HepG2 (cell line): ENCODE results near the gene NEGR1. TPM values are rescaled to one million over a fixed set of nuclear protein-coding genes. Genes with fewer than 3 reads are reported as not detected.
A peak's percentile ranks its signal among the peaks of the same experiment; 100 is the strongest.

Experiments
- ATAC-seq: fragments of 200-7000 bp; cut with Tn5 transposase; 3 replicates; pipeline ENCODE4 v1.9.1; 2020; ENCODE audit warnings: mild to moderate bottlenecking, moderate library complexity
- BruUV-seq: library from RNA; stranded (reverse); fragments of 400-500 nt; replicated peaks from 2 replicates; lab custom pipeline; 2021; lab: Mats Ljungman, UMichigan
- CTCF ChIA-PET: fragments of 300-600 bp; formaldehyde crosslinking; extraction: SDS; loops from one replicate; lab custom pipeline; 2021; ENCODE audit warnings: low total read pairs, inconsistent platforms, low intra/inter-chr PET ratio; lab: Yijun Ruan, JAX
- POLR2A ChIA-PET: fragments of 350-600 bp; sonication (Branson Sonifier 250); formaldehyde crosslinking; loops from one replicate; lab custom pipeline; 2020; ENCODE audit warnings: antibody characterized with exemption, inconsistent platforms; lab: Yijun Ruan, JAX
- DNase-seq: peaks from one replicate; pipeline ENCODE4 v3.0.0-alpha.2; 2015; ENCODE audit warnings: low spot score
- FAIRE-seq: peaks from 3 replicates; lab custom pipeline; 2011; peaks lifted over from hg19 to GRCh38; lab: Jason Lieb, UNC
- H2AFZ ChIP-seq: one replicate; pipeline ENCODE4 v1.6.1; 2011; ENCODE audit warnings: low read length, inconsistent platforms
- H3K27ac ChIP-seq: fragments of 300-600 bp; 3 replicates; pipeline ENCODE4 v1.8.0; 2011; ENCODE audit warnings: mixed run types, mild to moderate bottlenecking, mixed read lengths, low read length, inconsistent platforms; ENCODE audit not compliant: insufficient read depth; ENCODE audit errors: extremely low read length
- H3K27me3 ChIP-seq, 2 experiments: fragments of 200-600 bp in 1 of 2; 2 replicates in 1 of 2; 3 replicates in 1 of 2; pipeline versions ENCODE4 v1.6.0 to v1.8.0; 2011; ENCODE audit warnings: low read length in 2 of 2, mild to moderate bottlenecking in 2 of 2, moderate library complexity in 2 of 2, inconsistent platforms in 1 of 2; ENCODE audit not compliant: insufficient read depth in 2 of 2, control insufficient read depth in 1 of 2
- H3K36me3 ChIP-seq, 2 experiments: fragments of 200-600 bp in 1 of 2; replicated peaks in 1 of 2; 2 replicates in 1 of 2; 3 replicates in 1 of 2; pipeline versions ENCODE4 v1.5.1 to v1.8.0; 2011; ENCODE audit warnings: low read length in 2 of 2, inconsistent platforms in 1 of 2; ENCODE audit not compliant: insufficient read depth in 2 of 2, control insufficient read depth in 1 of 2
- H3K4me1 ChIP-seq: 2 replicates; pipeline ENCODE4 v1.5.1; 2012; ENCODE audit warnings: low read length, inconsistent platforms; ENCODE audit not compliant: insufficient read depth
- H3K4me2 ChIP-seq: 2 replicates; pipeline ENCODE4 v1.6.0; 2011; ENCODE audit warnings: low read depth, low read length, inconsistent platforms
- H3K4me3 ChIP-seq, 3 experiments: fragments of 200-600 bp in 1 of 3; sonication (generic), shearing (Covaris generic) in 1 of 3; replicated peaks in 1 of 3; 2 replicates each; pipeline ENCODE4 v1.5.1; 2011 to 2016; ENCODE audit warnings: low read length in 3 of 3, inconsistent platforms in 2 of 3, low read depth in 2 of 3, mild to moderate bottlenecking in 2 of 3, control low read depth in 1 of 3, mixed read lengths in 1 of 3; ENCODE audit not compliant: insufficient read depth in 1 of 3
- H3K79me2 ChIP-seq: one replicate; pipeline ENCODE4 v1.6.1; 2011; ENCODE audit warnings: low read length, inconsistent platforms; ENCODE audit not compliant: insufficient read depth
- H3K9ac ChIP-seq: 2 replicates; pipeline ENCODE4 v1.6.0; 2011; ENCODE audit warnings: mild to moderate bottlenecking, low read depth, low read length, inconsistent platforms; ENCODE audit not compliant: insufficient read depth
- H3K9me3 ChIP-seq: 2 replicates; pipeline ENCODE4 v1.5.1; 2012; ENCODE audit warnings: mild to moderate bottlenecking, low read length
- H4K20me1 ChIP-seq: 2 replicates; pipeline ENCODE4 v1.6.0; 2011; ENCODE audit warnings: inconsistent platforms, mild to moderate bottlenecking, low read length, moderate library complexity; ENCODE audit not compliant: insufficient read depth
- ATRX ChIP-seq: sonication (generic); formaldehyde crosslinking; IDR thresholded peaks from 2 replicates; pipeline ENCODE4 v1.4.0; 2020; ENCODE audit warnings: missing genetic modification reagents, borderline replicate concordance
- KLF6 ChIP-seq: IDR thresholded peaks from 2 replicates; pipeline ENCODE4 v1.8.0; 2016; ENCODE audit warnings: missing biosample characterization, missing genetic modification reagents
- MAFK ChIP-seq, 2 experiments: IDR thresholded peaks in 1 of 2; conservative IDR thresholded peaks in 1 of 2; 2 replicates each; pipeline ENCODE4 v1.6.1; 2011; ENCODE audit warnings: improper control_type of control experiment in 2 of 2, low read length in 2 of 2
- MTF1 ChIP-seq: sonication (generic); formaldehyde crosslinking; IDR thresholded peaks from 2 replicates; pipeline ENCODE4 v1.5.0; 2020; ENCODE audit warnings: missing genetic modification reagents
- NFYC ChIP-seq: IDR thresholded peaks from 2 replicates; pipeline ENCODE4 v1.6.1; 2016; ENCODE audit warnings: missing genetic modification reagents, missing compliant biosample characterization
- RBFOX2 ChIP-seq: fragments of 200-400 bp; formaldehyde crosslinking; IDR thresholded peaks from 2 replicates; pipeline ENCODE4 v1.6.1; 2017; ENCODE audit warnings: low read depth, mild to moderate bottlenecking, low read length
- RORA ChIP-seq: sonication (generic); formaldehyde crosslinking; IDR thresholded peaks from 2 replicates; pipeline ENCODE4 v1.5.0; 2020; ENCODE audit warnings: mild to moderate bottlenecking, missing genetic modification reagents, moderate library complexity
- TBL1XR1 ChIP-seq: fragments of 150-350 bp; IDR thresholded peaks from 2 replicates; pipeline ENCODE4 v1.6.1; 2014; ENCODE audit warnings: borderline replicate concordance, low read length; ENCODE audit not compliant: partially characterized antibody
- ZNF224 ChIP-seq: sonication (generic); formaldehyde crosslinking; IDR thresholded peaks from 2 replicates; pipeline ENCODE4 v1.5.0; 2020; ENCODE audit warnings: mild to moderate bottlenecking, missing genetic modification reagents
- ZNF317 ChIP-seq: sonication (generic); formaldehyde crosslinking; IDR thresholded peaks from 2 replicates; pipeline ENCODE4 v1.5.0; 2020; ENCODE audit warnings: mild to moderate bottlenecking, missing genetic modification reagents
- ZNF33B ChIP-seq: sonication (generic); formaldehyde crosslinking; IDR thresholded peaks from 2 replicates; pipeline ENCODE4 v1.5.1; 2020; ENCODE audit warnings: mild to moderate bottlenecking, missing genetic modification reagents
- ZNF564 ChIP-seq: sonication (generic); formaldehyde crosslinking; IDR thresholded peaks from 2 replicates; pipeline ENCODE4 v1.8.1; 2023; ENCODE audit warnings: mild to moderate bottlenecking, missing genetic modification reagents
- ZNF615 ChIP-seq: sonication (generic); formaldehyde crosslinking; IDR thresholded peaks from 2 replicates; pipeline ENCODE4 v1.5.0; 2020; ENCODE audit warnings: mild to moderate bottlenecking, missing genetic modification reagents, borderline replicate concordance
- WGBS: methylation state at CpG from one replicate; pipeline ENCODE4 v1.1.6; 2017; ENCODE audit warnings: low lambda C conversion rate; 5-methylcytosine and 5-hydroxymethylcytosine counted together
- in situ Hi-C: cut with HindIII; loops from 2 replicates; pipeline ENCODE4 v1.10.0; 2017; ENCODE audit warnings: low pct_unique_long_range_greater_than_20kb; ENCODE audit not compliant: extremely low pct_ligation_motif_present
- intact Hi-C: fragments of 100-400 bp; cut with micrococcal nuclease; formaldehyde crosslinking; loops from one replicate; pipeline ENCODE4 v1.10.0; 2022; ENCODE audit not compliant: unreplicated experiment
- polyA plus RNA-seq, 8 experiments: library from polyadenylated mRNA; depleted of rRNA in 3 of 8; stranded (reverse) in 7 of 8; unstranded in 1 of 8; fragments of >200 nt; fragmentation: Illumina TruSeq in 4 of 8; extraction: Trizol in 4 of 8; gene quantifications; 2 replicates each; pipeline versions ENCODE4 v1.2.1 to v1.2.3, GENCODE V29; 2011 to 2016; ENCODE audit warnings: low read depth in 4 of 8, missing spikeins in 1 of 8, mixed read lengths in 1 of 8; ENCODE audit not compliant: insufficient read depth in 1 of 8
- total RNA-seq, 5 experiments: library from RNA; depleted of rRNA; stranded (reverse); fragments of >200 nt; fragmentation: Illumina TruSeq; extraction: Trizol; gene quantifications; 2 replicates each; pipeline ENCODE4 v1.2.3, GENCODE V29; 2016; ENCODE audit warnings: low read depth in 1 of 5
- TF ChIP-seq, protein P1 (sequence below): sonication (generic); formaldehyde crosslinking; IDR thresholded peaks from 2 replicates; pipeline ENCODE4 v1.8.0; 2022; ENCODE audit warnings: mild to moderate bottlenecking, missing genetic modification reagents, borderline replicate concordance
- TF ChIP-seq, protein P2 (sequence below): sonication (generic); formaldehyde crosslinking; IDR thresholded peaks from 2 replicates; pipeline ENCODE4 v1.4.0; 2020; ENCODE audit warnings: missing genetic modification reagents, borderline replicate concordance
- TF ChIP-seq, protein P3 (sequence below): sonication (generic); formaldehyde crosslinking; IDR thresholded peaks from 2 replicates; pipeline ENCODE4 v1.5.1; 2020; ENCODE audit warnings: missing genetic modification reagents, mild to moderate bottlenecking, borderline replicate concordance

Gene NEGR1
- total and polyA plus RNA-seq, 2 of the 13 experiments (the other 11 are each of a cell fraction or from before 2014, with no cell fraction given), result not detected

DNA sequence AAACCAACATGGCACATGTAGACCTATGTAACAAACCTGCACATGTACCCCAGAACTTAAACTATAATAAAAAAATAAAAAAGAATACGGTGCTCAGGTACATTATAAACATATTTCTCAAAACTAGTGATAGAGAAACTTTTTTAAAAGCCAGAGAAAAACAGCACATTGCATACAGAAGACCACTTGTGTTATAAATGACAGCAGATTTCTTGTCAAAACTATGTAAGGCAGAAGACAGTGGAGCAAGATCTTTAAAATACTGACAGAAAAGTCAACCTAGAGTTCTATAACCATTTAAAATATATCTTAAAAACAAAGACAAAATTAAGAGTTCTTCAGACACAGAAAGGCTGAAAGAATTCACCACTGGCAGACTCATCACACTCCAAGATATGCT is 144.7 kb downstream of the NEGR1 start:
- in situ Hi-C loops (no loop called here), intact Hi-C loops (no loop called here)
- Histone ChIP-seq H2AFZ (no peak overlapping the region), H3K4me1 (no peaks in the 10 kb centered on the region), H4K20me1 (no peaks in the 10 kb centered on the region), H3K27me3 (no peaks in the 10 kb centered on the region), H3K9me3 (no peaks in the 10 kb centered on the region), H3K79me2 (no peaks in the 10 kb centered on the region), H3K36me3 (no peaks in the 10 kb centered on the region), H3K4me2 (no peak overlapping the region), H3K9ac (no peak overlapping the region), H3K27ac (no peak overlapping the region), H3K4me3 (no peak overlapping the region)
- ChIA-PET POLR2A (no interaction called here), CTCF (no interaction called here)
- no peak for DNase-seq
- ATAC-seq, result no peak
- 8% methylated on average over 1 of the region's 1 CpG for WGBS
- no TSS peak for BruUV-seq
- no peak for FAIRE-seq
- no peak for TF ChIP-seq ZNF615
- TF ChIP-seq MAFK (conservative IDR thresholded peaks at IDR 0.05 in 1 of 2, IDR thresholded peaks at IDR 0.05 in 1 of 2; ENCODE audit: low read length in 2 of 2), result no peak
- peak; percentile 54; the same call in 1 of the 2 replicates for TF ChIP-seq ZNF317 (CRISPR knock-in tag)

DNA sequence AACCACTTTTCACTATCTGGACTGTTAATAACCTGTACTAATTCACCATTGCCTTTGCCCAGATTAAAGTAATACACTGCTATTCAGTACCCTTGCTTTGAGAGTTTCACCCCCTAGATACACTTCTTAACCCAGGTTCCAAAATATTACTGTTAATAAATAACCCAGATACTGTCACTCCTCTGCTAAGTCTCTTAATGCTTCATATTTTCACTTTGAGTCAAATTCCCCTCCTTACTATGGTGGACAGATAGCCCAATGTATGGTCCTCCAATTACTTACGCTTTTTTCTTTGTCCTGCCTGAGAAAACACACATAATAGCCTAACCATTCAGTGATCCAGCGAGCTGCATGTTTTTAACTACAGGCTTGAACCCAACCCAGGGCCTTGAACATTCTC is 152.5 kb downstream of the NEGR1 start:
- H3K4me3 ChIP-seq, result no peak overlapping the region
- ATAC-seq (no peak), DNase-seq (no peak), FAIRE-seq (no peak)
- H3K9ac ChIP-seq, result no peak overlapping the region
- H4K20me1 ChIP-seq, result no peaks in the 10 kb centered on the region
- H3K27ac ChIP-seq, result no peak overlapping the region
- in situ Hi-C loops, result no loop called here
- no peak overlapping the region for H3K4me2 ChIP-seq
- H3K36me3 ChIP-seq, result no peaks in the 10 kb centered on the region
- POLR2A ChIA-PET, result no interaction called here
- H3K4me1 ChIP-seq, result no peaks in the 10 kb centered on the region
- no TSS peak for BruUV-seq
- no peaks in the 10 kb centered on the region for H3K9me3 ChIP-seq
- no peaks in the 10 kb centered on the region for H3K27me3 ChIP-seq
- CTCF ChIA-PET, result no interaction called here
- H3K79me2 ChIP-seq, result no peaks in the 10 kb centered on the region
- no peak overlapping the region for H2AFZ ChIP-seq
- 0% methylated on average over 2 of the region's 2 CpGs for WGBS
- intact Hi-C loops, result no loop called here
- TF ChIP-seq KLF6 (no peak), ZNF33B (no peak), NFYC (CRISPR knock-in tag) (no peak), RBFOX2 (no peak), ZNF564 (CRISPR knock-in tag) (no peak), ATRX (CRISPR knock-in tag) (no peak), MTF1 (CRISPR knock-in tag) (no peak), RORA (CRISPR knock-in tag) (no peak), ZNF224 (CRISPR knock-in tag) (no peak), TBL1XR1 (no peak)
- TF ChIP-seq, protein P1, sequence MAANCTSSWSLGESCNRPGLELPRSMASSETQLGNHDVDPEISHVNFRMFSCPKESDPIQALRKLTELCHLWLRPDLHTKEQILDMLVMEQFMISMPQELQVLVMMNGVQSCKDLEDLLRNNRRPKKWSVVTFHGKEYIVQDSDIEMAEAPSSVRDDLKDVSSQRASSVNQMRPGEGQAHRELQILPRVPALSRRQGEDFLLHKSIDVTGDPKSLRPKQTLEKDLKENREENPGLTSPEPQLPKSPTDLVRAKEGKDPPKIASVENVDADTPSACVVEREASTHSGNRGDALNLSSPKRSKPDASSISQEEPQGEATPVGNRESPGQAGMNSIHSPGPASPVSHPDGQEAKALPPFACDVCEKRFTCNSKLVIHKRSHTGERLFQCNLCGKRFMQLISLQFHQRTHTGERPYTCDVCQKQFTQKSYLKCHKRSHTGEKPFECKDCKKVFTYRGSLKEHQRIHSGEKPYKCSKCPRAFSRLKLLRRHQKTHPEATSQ (CRISPR knock-in tag), result no peak
- TF ChIP-seq, protein P2, sequence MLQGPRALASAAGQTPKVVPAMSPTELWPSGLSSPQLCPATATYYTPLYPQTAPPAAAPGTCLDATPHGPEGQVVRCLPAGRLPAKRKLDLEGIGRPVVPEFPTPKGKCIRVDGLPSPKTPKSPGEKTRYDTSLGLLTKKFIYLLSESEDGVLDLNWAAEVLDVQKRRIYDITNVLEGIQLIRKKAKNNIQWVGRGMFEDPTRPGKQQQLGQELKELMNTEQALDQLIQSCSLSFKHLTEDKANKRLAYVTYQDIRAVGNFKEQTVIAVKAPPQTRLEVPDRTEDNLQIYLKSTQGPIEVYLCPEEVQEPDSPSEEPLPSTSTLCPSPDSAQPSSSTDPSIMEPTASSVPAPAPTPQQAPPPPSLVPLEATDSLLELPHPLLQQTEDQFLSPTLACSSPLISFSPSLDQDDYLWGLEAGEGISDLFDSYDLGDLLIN (CRISPR knock-in tag), result no peak
- TF ChIP-seq, protein P3, sequence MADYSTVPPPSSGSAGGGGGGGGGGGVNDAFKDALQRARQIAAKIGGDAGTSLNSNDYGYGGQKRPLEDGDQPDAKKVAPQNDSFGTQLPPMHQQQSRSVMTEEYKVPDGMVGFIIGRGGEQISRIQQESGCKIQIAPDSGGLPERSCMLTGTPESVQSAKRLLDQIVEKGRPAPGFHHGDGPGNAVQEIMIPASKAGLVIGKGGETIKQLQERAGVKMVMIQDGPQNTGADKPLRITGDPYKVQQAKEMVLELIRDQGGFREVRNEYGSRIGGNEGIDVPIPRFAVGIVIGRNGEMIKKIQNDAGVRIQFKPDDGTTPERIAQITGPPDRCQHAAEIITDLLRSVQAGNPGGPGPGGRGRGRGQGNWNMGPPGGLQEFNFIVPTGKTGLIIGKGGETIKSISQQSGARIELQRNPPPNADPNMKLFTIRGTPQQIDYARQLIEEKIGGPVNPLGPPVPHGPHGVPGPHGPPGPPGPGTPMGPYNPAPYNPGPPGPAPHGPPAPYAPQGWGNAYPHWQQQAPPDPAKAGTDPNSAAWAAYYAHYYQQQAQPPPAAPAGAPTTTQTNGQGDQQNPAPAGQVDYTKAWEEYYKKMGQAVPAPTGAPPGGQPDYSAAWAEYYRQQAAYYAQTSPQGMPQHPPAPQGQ (CRISPR knock-in tag), result no peak
